Activated CD8-positive, alpha-beta memory T cell treated with anti-CD3 and anti-CD28 coated beads, Interleukin-2, amount 50 U/mL, for 24 hours (primary cell): ENCODE results near the gene THADA.
"Not testable (repeated sequence)": the region's sequence is repeated elsewhere in the genome, so short reads cannot be mapped to it uniquely, and the experiment has no call there.

Source experiments
- DNase-seq: peaks from one replicate; pipeline ENCODE4 v3.0.0-alpha.2; 2020; ENCODE audit errors: extremely low read depth

The THADA gene

DNA sequence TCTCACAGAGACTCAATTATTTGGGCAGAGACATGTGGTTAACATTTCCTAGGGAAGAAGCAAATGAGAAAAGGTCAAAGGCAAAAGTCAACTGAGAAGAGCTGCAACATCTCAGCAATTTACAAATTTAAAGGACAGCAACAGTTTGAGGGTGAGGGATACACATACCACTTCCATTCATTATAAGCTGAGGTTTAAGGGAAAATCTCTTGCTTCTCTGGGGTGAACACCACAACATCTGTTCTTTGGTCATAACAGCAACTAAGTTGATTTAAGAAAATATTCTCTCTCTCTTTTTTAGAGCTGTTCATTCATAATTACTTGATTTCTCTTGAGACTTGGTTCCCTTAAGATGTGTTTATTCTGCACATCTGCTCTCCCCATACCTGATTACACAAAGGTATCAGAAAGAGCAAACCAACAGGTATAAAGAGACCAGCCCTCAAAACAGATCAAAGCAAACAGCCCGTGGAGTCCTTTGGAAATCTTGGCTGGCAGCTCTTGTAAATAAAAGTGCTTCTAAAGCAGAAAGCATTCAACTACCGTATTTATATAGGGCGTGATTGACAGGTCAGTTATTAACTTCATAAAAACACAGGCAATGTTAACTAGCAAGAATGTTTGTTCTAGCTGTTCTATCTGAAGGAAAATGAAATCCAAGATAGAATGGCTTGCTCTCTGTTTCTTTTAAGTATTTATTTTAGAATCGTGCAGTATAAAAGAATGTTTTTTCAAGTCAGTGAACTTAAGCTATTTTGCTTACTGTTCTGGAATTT is 132.8 kb downstream of the THADA start:
- no peak for DNase-seq

DNA sequence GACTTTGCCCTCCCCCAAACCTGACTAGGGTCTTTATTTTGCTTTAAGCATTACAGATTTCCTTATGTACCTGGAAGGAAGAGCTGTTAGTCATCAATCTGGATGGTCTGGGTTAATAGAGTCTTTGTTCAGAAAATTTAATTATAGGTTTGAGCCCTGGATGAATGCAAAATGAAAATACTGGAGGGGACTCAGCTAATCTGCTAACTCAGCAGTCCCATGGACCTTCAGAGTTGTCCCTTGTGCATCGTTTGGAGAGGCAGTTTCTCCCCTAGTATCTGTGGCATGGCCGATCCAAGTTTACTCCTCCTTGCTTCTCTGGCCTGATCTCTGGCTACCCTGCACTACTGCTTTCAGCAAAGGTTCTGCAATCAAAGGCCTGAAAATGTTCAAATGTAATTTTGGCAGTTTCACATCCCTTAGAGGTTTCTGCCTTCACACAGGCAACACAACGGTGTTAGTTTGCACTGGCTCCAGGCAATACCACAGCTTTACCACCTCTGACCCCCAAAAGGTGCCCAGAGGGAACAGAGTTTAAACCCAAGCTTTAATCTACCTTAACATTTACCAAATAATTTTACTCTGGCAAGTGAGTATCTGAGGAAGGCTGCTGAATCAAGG is 134.3 kb downstream of the THADA start:
- no peak for DNase-seq

DNA sequence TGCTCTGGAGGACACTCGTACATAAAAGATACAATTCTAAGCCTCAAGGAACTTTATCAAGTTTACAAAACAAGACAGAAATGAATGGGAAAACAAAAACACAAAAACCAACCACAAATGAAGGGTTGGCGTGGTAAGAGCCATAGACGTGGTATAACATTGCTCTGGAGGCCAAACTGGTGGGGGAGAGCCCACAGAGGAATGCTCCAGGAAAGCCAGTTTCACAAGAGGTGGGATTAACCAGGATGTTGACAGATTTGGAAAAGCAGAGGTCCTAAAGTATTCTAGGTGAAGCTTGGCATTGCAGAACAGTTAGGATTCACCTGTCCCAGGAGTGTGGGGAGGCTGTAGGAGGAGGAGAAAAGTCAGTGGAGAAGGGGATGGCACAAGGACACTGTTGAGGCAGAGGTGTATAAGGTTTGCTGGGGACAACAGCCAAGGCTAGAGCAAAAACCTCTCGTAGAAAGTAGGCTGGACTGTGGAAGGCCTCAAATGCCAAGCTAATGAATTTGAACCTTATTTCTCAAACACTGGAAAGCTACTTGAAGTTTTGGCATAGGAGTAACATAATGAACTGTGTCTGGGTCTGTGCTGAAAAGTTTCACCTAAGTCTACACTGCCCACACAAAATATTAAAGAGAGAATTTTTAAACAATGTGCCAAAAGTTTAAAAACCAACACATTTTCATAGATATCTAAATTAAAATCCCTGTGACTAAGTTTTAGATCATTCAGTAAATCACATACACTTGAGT is 135.1 kb downstream of the THADA start:
- no peak for DNase-seq

DNA sequence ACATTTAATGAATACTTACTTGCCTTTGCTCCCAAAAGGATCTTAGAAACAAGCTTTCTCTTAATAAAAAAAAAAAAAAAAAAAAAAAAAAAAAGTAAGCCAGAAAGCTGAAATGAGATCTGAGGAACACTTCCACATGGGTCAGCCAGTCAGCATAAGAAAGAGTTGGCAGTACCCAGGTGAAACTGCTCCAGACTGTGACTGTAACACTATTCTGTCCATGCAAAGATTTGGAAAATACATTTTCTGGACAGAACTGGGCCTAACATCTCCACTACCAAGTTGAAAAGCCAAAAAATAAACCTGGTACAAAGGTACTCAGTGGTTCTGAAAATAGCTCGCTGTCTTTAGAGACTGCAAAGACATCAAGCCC is 135.7 kb downstream of the THADA start:
- no peak for DNase-seq

DNA sequence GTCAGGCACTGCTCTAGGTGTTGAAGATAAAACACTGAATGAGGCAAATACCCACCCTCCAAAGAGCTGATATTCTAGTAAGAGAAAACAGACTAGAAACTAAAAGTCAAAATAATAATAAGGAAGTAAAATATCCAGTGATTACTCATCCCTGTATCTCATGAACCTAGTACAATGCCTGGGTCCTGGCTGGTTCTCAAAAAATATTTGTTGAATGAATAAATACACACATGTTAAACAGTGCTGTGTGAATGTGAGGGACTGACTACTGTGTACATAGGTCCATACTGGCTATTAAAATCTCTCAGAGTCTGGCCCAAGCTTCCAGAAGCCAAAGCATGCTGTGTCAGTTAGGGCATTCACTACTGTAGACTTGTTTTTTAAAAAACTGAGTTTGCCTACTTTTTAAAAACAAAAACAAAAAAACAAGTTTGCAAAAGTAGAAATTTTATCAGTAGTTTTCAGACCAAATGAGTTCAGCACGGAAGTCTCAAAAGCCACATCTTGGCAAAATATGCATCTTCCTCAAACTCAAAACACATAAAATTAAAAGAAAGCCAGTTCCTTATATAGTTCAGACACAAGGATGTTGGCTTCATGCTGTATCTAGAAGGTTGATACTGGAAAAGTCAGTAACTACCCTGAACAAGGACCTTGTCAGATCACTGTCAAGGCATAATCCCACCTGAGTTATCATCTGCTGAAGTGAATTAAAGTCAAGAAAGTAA is 136.2 kb downstream of the THADA start:
- DNase-seq: no peak

DNA sequence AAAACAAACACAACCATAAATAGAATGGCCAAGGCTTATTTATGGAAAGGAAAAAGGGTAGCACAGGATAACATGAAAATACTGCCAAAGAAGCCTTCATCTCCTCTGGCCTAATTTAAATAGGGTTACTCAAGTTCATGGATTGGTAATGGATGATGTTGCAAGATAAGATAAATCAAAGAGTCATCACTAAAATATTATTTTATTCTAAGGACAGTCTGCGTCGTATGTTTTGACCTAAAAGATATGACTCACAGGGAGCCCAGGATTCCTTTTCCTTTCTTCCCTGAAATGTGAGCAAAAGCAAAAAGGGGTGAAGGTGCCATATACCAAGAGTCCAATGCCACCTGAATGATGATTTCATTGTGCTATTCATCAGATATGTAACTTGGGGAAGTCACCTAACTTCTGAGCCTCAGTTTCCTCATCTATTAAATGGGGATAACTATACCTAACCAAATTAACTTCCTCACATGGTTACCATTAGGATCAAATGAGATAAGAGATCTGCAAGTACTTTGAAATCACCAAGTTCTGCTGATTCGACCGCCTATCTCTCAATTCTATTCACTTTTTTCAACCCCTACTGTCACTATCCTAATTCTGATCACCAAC is 137.7 kb downstream of the THADA start:
- no peak for DNase-seq

DNA sequence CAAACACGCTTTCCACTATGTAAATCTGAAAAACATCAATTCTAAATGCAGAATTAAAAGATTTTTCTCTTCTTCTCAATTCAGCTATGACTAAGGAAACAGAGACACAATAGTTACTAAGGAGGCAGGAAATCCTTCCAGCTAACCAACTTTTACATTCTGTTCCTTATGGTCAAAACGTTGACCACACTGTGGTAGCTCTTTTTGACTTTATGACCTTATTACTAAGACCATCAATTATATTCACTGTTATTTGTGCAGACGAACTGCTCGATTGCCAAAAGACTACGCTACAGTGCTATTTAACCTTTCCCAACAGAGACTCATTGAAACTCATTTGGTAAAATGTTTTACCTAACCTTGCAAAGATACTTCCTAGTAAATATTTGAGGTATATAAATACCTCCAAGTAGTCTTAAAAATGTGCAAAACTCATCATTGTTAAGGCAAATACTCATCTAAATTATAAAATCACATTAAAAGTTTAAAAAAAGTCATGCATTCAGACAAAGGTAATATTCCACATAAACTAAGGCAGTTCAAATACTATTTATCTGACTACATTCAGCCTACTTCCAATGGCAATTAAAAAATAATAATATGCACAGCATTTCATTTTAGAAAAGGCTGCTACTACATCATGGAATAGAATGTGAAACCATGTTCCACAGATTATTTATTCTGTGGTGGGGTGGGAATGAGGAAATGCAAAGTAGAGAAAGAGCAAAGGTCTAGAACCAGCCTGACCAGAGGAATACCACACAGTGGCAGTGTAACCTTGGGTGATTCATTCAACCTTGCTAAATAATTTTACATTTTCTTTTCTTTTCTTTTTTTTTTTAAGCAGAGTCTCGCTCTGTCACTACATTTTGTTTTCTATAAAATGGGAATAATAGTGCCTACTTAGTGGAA is 139.9 kb downstream of the THADA start:
- no peak for DNase-seq

DNA sequence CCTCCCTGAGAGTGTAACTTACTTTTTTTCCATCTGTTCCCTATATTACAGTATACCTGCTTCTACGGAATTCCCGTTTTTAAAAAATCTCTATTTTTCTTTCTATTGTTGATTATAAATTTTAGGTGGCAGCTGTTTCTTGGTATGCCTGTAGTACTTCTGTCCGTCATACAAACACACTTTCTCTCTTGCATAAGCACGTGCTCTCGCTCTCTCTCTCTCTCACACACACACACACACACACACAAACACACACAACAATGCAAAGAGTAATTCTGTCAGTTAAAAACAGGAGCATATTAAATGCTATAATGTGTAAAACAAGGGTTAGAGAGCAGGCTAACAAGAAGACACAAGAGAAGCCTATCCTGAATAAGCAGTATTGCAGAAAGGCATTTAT is 140.5 kb downstream of the THADA start:
- no peak for DNase-seq

DNA sequence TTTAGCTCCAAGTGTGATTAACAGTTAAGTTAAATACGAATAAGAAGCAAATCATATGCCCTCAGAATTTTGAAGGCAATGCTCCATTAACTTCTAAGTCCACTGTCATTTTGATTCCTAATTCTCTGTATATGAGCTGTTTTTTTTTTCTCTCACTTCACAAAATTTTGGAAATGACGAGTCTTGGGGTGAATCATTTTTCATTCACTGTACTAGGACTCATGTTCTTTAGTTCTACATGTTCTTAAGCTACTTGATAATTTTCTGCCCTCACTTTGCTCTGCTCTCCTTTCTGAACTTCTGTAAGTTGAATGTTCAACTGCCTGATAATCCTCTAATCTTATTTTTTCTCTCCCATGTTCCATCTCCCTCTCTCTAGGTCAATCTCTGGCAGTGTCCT is 141.0 kb downstream of the THADA start:
- DNase-seq: no peak

DNA sequence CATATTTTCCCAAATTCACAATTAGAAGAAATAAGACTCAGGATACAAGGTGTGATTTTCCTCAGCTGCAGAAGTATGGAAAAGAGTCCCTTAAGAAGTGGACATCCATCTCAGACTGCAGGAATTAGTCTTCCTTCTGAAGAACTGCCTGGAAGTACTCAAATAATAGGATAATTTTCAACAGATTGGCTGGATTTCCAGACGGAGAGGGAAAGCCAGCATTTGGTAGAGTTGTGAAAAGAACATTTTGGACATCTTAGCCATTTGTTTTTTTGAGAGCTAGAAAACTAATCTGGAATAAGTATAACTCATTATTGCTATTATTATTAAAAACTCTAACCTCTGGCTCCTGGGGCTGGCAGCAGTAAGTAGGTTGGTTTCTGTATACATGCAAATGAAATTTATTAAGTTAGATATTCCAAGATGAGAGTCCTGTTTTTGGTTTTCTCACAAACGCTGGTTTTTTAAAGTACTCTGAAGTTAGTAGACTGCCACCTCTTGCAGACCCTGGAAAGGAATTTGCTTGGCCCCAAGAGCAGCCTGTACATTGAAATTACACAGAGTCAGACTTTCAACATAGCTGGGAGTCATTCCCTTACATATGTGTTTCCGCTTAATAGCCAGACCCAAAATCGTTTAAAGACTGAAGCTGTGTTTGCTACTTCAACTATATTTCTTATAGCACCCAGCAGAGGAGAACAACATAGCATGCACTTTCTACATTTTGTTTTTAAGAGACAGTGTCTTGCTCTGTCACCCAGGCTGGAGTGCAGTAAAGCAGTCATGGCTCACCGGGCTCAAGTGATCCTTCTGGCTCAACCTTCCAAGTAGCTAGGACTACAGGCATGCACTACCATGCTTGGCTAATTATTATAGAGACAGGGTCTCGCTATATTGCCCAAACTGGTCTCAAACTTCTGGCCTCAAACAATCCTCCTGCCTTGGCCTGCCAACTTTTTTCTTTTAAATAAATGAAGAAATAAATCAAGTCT is 142.4 kb downstream of the THADA start:
- DNase-seq: no peak

DNA sequence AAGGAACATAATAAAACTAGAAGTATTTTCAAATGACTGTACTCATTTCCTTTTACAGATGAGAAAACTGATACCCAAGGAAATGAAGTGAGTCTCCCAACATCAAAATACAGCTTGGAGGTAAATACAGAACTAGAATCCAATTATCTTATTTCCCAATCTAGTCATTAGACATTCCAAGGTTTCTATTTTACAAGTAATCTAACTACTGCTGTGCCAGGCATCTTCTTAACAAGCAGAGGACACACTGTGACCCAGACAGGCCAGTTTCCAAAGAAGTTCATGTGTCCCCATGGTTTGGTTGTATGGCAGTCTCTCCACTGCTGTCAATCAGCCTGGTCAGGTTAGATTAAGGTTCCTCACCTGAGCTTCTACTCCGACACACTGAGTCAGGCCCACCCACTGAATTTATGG is 143.5 kb downstream of the THADA start:
- DNase-seq: no peak

DNA sequence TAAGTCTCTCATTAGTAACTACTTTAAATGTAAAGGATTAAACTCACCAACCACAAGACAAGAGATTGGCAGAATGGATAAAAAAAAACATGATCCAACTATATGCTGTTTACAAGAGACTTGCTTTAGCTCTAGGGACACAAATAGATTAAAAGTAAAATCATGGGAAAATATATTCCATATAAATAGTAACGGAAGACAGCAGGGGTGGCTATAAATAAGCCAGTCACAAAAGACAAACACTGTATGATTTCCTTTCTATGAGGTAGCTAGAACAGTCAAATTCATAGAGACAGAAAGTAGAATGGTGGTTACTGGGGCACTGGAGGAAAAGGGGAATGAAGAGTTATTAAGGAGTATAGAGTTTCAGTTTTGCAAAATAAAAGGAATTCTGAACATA is 145.2 kb downstream of the THADA start:
- DNase-seq: no peak

DNA sequence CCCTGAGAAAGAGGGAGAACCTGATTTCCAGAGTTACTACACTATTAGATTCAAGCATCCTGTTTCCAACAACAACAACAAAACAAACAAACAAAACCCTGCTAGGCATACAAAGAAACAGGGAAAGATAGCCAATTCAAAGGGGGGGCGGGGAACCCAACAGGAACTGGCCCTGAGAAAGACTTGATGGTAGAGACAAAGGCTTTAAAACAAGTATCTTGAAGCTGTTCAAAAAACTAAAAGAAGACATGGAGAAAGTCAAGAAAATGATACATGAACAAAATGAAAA is 147.1 kb downstream of the THADA start:
- DNase-seq: no peak

DNA sequence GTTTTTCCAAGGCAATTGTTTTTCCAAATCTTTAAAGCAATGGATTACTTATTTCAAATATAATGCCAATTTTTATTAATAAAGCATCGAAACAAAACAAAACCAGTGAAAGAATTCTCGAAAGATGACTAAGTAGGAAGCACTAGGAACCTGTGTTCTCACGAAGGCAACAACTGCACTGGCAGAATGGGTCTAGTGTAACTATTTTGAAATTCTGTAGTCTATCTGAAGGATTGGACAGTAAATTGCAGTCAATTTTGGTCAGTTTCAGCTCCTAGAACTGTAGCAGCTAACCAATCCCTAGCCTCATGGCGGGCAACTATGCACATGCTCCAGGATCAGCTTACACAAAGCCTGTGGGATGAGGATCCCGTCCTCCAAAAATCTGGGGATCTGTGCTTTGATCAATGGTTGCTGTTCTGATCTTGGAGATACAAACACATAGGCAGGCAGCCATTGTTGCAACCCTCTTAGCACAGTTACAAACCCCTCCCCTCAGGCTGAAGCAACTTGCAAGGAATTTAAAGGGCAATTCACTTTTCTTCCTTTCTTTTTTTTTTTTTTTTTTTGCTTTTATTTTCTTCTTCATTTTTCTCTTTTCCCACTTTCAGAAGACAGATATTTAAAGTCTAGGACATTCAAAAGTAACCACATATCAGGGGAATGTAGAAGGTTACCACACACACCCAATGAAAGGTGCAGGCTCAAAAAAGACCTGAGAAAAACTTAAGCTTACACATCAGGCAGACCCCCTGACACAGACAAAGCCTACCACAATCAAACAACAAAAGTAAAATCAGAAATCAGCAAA is 147.6 kb downstream of the THADA start:
- no peak for DNase-seq

DNA sequence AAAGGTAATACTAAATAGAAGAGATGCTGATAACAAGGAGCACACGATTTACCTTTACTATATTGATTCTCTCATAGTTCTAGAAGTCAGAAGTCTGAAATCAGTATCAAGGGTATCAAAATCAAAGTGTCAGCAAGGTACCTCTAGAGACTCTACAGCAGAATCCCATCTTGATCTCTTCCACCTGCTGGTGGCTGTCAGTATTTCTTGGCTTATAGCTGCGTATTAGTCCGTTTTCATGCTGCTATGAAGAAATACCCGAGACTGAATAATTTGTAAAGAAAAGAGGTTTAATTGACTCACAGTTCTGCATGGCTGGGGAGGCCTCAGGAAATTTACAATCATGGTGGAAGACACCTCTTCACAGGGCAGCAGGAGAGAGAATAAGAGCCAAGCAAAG is 149.1 kb downstream of the THADA start:
- not testable (repeated sequence) for DNase-seq

DNA sequence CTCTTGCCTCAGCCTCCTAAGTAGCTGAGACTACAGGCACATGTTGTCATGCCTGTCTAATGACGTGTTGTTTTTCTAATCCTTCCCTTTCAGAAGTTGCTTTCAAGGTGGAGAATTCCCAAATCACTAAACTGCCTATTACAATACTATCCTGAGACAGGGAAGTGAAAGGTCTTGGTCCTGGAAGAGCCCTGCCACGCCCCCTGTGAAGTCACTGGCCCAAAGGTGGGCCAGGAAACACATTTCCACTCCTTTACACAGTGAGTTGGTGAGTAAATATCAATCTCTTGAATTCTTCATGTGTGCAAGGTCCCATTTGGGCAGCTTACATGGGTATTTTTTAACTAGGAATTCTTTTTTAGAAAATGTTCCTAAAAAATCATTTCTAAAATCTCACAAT is 150.1 kb downstream of the THADA start:
- DNase-seq: no peak

DNA sequence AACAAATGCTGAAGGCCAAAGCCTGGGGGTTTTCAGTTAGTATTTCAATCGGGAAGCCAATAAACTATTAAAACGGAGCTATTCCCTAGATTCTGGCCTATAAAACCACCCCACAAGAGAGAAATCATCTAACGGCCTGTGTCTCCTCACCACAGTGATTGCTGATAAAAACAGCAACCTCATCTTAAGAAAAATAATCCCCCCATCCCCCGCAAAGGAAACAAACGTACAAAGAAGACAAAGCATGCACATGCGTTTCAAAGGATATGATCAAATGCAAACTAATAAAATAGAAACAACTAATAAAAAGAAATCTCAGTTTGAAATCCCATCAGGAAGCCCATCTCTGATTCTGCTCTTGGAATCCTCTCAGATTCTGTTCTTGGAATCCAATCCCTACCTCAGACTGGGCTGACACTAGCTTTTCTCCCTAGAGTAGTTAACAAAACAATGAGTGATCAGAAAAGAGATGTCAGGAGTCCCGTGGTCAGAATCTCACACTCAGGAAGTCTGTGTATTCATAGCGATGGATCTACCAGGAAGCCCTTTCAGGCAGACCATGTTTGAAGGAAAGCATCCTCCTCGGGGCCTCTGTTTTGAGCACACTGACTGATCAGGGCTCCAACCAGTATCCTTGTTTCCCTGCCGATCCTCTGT is 150.7 kb downstream of the THADA start:
- DNase-seq: no peak

DNA sequence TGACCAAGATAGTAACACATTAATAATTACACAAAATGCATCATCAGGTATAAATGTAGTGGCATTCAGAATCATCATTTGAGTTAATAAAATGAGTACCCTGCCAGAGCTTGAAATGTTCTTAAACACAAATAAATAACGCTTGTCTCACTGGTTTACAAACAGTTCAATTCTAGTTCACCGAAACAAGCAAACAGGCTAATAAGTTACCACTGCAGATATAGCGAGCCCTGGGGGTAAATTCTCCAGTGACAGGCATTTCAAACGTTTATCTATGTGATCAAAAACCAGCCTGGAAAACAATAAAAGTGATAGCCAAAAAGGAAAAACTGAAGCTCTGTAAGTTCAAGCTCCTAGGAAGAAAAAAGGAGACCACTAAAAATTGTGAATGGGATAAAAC is 152.6 kb downstream of the THADA start:
- no peak for DNase-seq
